HG02943 (cell line): ENCODE data around the gene SLIT3.

ENCODE experiments used
- ATAC-seq: cut with Tn5 transposase; IDR thresholded peaks from one replicate; pipeline ENCODE4 v1.9.1; 2021; ENCODE audit warnings: mild to moderate bottlenecking, low read depth, moderate library complexity; ENCODE audit not compliant: unreplicated experiment

SLIT3 gene

GRCh38 chr5:169050636-169051035 is 250.3 kb downstream of the SLIT3 start:
- ATAC-seq, result no peak

DNA sequence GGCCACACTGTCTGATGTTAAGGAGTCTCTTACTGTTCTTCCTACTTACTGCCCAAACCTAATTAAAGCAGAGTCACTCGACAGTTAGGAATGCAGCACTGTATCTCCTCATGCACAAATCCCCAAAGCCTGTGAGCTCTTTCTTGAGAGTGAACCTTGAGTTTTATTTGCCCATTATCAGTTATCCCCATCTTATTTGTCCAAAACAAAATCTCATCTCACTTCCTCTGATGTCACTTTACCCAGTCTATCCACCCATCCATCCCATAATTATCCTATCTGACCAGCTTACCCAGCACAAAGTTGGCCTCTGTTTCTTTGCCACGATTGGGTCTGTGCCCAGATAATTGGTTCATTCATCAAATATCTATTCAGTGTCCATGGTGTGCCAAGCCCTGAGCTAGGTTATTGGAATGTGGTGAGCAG is 250.8 kb downstream of the SLIT3 start:
- no peak for ATAC-seq

GRCh38 chr5:169049712-169050111 is 251.2 kb downstream of the SLIT3 start:
- ATAC-seq, result no peak

DNA sequence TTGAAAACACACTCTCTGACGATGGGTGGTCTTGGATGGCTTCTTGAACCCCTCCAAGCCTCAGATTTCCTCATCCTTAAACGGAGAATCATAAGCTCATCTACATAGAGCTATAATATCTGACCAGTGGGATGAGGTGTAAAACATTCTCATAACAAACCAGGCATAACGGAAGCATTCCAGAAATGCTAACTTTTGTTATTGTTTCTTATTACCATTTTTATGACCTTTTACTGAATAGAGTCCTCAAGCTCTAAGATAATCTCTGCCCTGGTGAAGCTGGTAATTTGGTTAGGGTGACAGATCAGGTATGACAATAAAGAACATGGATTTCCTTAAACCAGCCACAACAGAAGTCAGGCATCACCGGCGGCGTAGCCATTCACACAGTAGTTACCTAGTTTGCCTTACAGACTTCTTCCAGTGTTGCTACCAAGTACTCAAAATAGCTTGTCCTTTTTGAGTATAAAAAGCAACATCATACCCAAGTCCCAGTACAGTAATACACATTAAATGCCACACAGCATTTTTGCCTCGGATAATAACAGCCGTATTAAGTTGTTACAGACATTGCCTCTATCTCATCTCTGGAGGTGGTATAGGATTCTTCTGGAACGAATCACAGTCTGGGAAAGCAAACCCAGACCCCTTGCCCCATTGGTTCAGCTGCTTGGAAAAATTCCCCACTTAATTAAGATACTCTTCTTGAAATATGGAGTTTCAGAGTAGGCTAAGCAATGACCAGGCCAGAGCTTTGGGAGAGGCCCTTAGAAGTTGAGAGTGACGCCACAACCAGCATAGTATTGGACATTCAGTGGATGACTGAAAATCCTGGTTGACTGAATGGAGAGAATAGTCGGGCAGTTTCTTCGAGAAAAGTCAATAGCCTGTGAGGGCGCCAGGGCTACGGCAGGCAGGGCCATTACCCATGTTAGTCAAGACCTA is 252.5 kb downstream of the SLIT3 start:
- no peak for ATAC-seq

GRCh38 chr5:169044962-169045361 is 256.0 kb downstream of the SLIT3 start:
- no peak for ATAC-seq

- ATAC-seq, result no peak
Observed at GRCh38 chr5:169041180-169041579, 259.8 kb downstream of the SLIT3 start.

GRCh38 chr5:169039592-169039991 is 261.3 kb downstream of the SLIT3 start:
- ATAC-seq, result no peak

DNA sequence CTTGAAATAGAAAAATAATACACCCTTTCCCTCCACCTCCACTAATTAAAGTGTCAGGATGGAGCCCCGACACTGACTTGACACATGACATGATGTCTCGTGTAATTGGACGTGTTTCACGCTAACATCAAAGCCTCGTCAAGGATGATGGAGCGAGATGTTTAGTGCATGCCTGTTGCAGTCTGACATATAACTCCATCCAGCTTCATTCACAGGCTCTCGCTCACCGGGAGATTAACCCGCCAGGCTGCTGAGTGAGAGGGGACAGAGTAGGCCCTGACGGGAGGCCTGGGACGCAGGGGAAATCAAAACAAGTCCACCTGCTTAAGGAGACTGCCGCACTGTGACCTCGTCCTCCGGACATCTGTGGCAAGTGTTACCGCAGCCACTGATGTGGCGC is 263.5 kb downstream of the SLIT3 start:
- no peak for ATAC-seq

DNA sequence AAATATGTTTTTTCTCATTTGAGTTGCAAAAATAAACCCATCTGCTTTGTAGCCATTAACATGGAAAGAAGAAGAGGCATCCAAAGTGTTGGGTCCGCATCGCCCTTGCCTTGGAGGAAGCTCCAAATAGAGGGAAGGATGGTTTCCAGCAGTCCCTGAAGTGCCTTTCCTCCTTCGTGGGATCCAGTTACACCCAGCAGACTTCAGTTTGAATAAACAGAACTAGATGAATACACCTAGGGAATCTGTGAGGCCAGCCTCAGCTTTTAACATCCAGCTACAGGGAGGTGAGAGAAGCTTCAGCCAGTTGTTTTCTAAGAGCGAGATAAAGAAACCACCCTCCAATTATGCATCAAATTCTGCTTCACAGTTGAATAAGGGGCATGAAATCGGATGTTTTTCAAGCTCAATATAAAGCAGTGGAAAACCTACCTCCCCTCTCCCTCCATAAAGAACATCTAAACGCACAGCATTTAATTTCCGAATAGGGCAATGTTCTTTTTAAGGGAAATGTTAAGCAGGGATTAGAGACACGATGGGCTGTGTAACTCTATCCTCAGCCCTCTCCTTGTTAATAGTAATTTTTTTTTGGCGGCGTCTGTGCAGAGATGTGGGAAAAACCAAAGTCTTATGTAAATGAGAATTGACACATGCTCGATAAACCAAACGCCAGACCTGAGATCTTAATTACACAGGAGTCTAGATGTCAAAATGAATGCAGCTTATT is 264.7 kb downstream of the SLIT3 start:
- no peak for ATAC-seq

- ATAC-seq, result no peak
Observed at GRCh38 chr5:169029661-169030274, 271.2 kb downstream of the SLIT3 start.

GRCh38 chr5:169029037-169029436 is 271.9 kb downstream of the SLIT3 start:
- ATAC-seq, result no peak

- ATAC-seq, result no peak
Observed at GRCh38 chr5:169027501-169028061, 273.4 kb downstream of the SLIT3 start.

- ATAC-seq, result no peak
Observed at GRCh38 chr5:169025491-169025890, 275.4 kb downstream of the SLIT3 start.

GRCh38 chr5:169024421-169024820 is 276.5 kb downstream of the SLIT3 start:
- no peak for ATAC-seq

DNA sequence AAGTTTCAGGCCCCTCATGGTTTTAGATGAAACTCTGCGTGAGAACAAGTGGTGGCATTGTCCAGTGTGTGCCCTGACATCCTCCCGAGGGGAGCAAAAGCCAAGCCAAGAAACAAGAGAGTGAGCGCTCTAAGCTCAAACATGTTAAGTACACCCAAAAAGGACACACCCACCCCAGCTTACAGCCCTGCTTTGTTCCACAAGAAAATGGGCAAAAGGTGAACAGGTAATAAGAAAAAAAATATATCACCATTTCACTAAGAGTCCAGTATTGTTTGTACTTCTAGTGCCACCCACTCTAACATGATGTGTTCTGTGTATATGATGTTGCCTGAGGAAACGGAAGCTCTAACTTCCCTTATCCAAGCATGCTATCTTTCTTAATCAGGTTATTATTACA is 278.2 kb downstream of the SLIT3 start:
- no peak for ATAC-seq

DNA sequence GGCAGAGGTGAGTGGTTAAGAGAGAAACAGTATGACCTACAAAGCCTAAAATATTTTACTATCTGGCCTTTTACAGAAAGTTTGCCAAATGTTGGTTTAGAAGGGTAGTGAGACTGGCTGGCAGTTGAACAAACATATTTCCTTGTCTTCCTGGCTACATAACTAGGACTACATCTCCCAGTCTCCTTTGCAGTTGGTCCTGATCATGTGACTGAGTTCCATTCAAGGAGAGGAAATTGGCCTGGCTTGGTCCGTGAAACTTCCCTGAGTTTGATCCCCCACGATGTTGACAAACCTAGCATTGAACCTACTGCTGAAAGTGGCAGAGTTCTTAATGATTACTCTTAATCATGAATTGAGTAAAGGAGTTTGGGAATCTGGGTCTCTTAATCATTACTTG is 280.8 kb downstream of the SLIT3 start:
- ATAC-seq, result no peak

GRCh38 chr5:169018925-169019324 is 282.0 kb downstream of the SLIT3 start:
- no peak for ATAC-seq

DNA sequence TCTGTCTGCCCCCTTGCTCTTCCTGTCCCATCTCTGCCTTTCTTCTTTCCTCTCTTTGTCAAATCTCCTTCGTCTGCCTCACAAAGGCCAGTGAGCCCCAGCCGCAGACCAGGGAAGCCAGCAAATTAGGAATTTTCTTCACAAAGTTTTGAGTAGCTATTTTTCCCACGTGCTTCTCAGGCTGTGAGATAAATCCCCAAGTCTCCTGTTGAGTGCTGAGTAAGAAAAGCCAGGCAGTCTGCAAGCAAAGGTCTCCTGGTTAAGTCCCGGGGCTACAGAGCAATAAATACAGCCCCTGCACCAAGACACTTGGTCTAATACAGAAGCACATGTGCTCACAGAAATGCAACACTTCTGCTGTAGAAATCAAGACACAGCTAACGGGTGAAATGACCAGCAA is 284.9 kb downstream of the SLIT3 start:
- no peak for ATAC-seq

- ATAC-seq, result no peak
Observed at GRCh38 chr5:169013846-169014245, 287.1 kb downstream of the SLIT3 start.

- ATAC-seq, result no peak
Observed at GRCh38 chr5:169013208-169013728, 287.7 kb downstream of the SLIT3 start.

DNA sequence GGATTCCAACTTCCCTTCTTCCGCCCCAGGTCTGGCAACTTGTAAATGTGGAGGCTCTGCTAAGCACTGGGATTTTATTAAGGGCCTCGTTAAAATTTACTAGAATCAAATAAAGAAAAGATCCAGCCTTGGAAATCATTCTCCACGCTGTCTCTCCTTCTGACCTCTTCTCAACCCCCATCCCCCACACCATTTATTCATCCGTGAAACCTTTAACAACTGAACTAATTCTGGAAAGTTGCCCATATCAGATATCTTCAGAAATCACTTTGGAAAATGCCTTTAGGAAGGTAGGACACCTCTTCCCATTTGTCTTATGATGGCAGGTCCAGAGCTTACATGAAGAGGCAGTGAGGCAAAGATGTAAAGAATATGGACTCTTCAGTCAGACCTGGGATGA is 288.5 kb downstream of the SLIT3 start:
- ATAC-seq, result no peak
